HG03103 (cell line): ENCODE measurements around the gene RCBTB2.

Experiments used
- ATAC-seq: cut with Tn5 transposase; IDR thresholded peaks from one replicate; pipeline ENCODE4 v1.9.1; 2021; ENCODE audit warnings: low read depth; ENCODE audit not compliant: unreplicated experiment

RCBTB2 gene

DNA sequence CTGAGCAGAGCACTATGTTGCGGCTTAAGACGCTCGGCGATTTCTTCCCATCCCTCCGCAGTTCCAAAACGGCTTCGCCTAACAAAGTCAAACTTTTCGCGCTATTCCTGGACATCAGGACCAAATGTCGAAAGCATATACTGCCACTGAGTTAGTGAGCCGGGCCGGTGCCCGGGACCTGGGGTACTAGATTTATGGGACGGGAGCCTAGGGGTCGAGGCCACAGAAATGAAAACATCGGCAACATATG is 699 bp downstream of the RCBTB2 start:
- peak; percentile 6 for ATAC-seq

- ATAC-seq = no peak
These were observed 1.2 kb downstream of the RCBTB2 start for GRCh38 chr13:48531416-48532255.

- ATAC-seq = no peak
These were observed 2.0 kb downstream of the RCBTB2 start for GRCh38 chr13:48530833-48531232.

DNA sequence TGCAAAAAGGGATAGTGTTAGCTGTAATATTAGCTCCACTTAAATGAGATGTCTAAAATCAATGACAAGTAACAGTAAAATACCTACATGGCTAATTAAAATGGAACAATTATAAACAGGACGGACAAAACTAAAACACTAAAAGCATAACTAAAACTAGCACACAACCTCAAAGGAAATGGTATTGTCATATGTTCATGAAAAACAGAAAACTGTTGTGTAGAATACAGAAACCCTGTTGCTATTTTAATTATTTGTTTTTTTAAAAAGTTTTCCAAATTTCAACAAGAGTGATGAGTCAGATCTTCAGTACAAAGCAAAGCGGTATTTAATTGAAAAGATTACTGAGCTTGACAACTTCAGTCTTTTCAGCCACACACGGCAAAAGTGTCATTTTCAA is 4.2 kb downstream of the RCBTB2 start:
- no peak for ATAC-seq

- ATAC-seq = no peak
These were observed 4.9 kb downstream of the RCBTB2 start for GRCh38 chr13:48527955-48528354.

- no peak for ATAC-seq
These were observed 6.6 kb downstream of the RCBTB2 start for GRCh38 chr13:48526286-48526685.

GRCh38 chr13:48518083-48518482 is 14.8 kb downstream of the RCBTB2 start:
- no peak for ATAC-seq

- no peak for ATAC-seq
These were observed 17.1 kb downstream of the RCBTB2 start for GRCh38 chr13:48515732-48516131.

DNA sequence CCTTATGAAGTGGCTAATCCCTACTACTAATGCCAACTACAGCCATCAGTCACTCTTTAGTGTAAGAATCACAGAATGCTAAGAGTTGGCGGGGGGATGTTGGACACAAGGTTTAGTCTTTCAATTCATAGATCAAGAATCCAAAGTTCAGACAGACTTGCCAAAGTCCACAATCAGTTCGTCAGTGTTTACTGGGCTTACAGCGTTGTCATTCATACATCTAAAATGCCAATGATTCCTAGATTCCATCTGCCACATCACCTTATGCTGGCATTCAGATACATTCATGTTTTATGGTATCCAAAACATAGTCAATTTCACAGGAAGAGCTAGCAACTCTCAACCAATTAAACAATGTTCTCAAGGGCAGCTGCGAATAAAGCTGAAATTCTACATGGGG is 18.1 kb downstream of the RCBTB2 start:
- no peak for ATAC-seq

DNA sequence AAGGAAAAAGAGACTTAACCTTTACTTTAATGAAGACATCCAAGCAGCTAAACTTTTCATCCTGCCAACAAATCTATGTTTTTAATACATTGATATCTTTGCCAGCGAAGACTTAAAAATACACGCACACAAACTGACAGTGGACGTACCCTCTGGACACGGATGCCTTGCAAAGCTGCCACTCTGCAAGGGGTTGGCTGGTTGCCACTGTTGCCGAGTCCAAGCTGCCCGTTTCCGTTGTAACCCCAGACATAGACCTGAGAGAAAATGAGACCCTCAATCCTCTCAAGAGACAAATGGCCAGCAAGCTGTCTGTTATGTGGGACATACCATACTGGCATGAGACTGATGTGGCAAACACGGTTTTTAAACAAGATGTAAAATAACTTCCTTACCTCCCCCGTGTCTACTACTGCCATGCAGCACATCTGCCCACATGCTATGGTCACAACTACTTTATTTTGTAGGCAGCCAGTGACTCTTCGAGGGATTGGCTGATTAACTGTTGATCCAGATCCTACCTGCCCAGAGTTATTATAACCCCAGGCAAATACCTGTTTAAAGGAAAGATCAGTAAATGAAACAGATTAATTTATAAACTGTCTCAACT is 21.2 kb downstream of the RCBTB2 start:
- ATAC-seq = no peak

GRCh38 chr13:48510698-48511097 is 22.2 kb downstream of the RCBTB2 start:
- ATAC-seq = no peak

DNA sequence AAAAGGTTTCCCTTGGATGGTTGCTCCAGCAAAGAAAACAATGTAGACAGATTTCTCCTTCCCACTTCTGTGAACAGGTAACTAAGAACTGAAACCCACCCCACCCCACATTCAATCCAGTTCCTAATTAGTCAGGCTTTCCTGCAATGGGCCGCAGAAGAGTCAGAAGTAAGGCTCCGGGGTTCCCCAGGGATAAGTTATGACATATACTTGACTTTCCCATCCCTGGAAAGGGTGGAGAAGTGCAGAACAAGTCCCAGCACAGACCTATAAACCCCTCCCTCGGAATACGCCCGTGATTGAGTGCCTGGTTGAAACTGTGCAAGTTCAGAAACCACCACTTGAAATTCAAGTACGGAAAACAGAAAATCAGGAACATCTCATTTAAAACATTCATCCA is 24.9 kb downstream of the RCBTB2 start:
- no peak for ATAC-seq

- no peak for ATAC-seq
These were observed 25.9 kb downstream of the RCBTB2 start for GRCh38 chr13:48507021-48507420.

- peak; percentile 27 for ATAC-seq
These were observed 26.7 kb downstream of the RCBTB2 start for GRCh38 chr13:48506092-48506701.

GRCh38 chr13:48505597-48506091 is 27.2 kb downstream of the RCBTB2 start:
- ATAC-seq = peak; percentile 76

GRCh38 chr13:48505012-48505411 is 27.9 kb downstream of the RCBTB2 start:
- no peak for ATAC-seq

DNA sequence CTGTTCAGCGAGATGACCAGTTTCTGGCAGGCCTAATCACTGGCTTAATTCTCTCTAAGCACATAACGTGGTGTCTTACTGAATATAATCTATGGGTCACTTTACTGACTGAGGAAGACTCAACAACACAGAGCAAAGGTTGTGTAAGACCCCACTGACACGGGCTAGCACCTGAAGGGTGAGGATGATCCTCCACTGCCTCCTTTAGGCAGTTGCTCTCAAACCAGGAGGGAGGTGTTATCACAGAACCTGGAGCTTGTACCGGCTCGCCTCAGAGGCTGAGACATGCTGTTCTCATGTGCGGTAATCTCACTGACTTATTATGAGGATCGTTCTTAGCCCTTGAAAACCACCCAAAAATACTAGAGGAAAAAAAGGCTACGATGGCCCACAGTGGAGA is 28.3 kb downstream of the RCBTB2 start:
- ATAC-seq = no peak

- no peak for ATAC-seq
These were observed 30.1 kb downstream of the RCBTB2 start for GRCh38 chr13:48502601-48503319.

- no peak for ATAC-seq
These were observed 31.2 kb downstream of the RCBTB2 start for GRCh38 chr13:48501705-48502104.

- peak; percentile 54 for ATAC-seq
These were observed 32.2 kb downstream of the RCBTB2 start for GRCh38 chr13:48500652-48501197.

DNA sequence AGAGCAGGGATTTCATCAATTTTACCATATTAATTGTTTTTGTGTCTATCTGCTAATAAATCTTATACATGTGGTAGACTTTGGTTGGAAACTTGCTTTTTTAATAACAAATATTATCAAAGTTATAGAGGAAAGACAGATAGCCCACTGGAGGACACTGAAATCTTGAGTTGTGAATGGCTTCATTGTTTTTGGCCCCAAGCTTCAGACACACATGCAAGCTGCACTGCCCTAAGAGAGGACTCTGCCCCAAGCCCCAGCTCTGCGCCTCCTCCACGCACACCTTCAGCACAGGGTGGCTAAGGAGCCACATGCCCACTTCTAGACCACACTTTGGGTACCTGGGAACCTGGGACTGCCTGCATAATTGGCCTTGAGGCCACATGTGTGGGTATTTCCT is 35.2 kb downstream of the RCBTB2 start:
- ATAC-seq = no peak
